WERI-Rb-1 (cell line): ENCODE measurements around the gene HIRA.

Experiments used
- DNase-seq: peaks from one replicate; pipeline ENCODE4 v3.0.0-alpha.2; 2020
- H3K27ac ChIP-seq: fragments of 250-450 bp; sonication (Bioruptor Pico); 2 replicates; pipeline ENCODE4 v1.5.1; 2020; ENCODE audit warnings: mild to moderate bottlenecking, moderate library complexity
- H3K27me3 ChIP-seq: fragments of 250-450 bp; sonication (Bioruptor Pico); 2 replicates; pipeline ENCODE4 v1.5.1; 2021; ENCODE audit warnings: mild to moderate bottlenecking, low read depth, moderate library complexity; ENCODE audit not compliant: insufficient read depth, severe bottlenecking
- H3K36me3 ChIP-seq: fragments of 250-450 bp; sonication (Bioruptor Pico); 2 replicates; pipeline ENCODE4 v1.5.1; 2020; ENCODE audit warnings: mild to moderate bottlenecking, moderate library complexity
- H3K4me3 ChIP-seq: 2 replicates; pipeline ENCODE4 v1.5.1; 2011; ENCODE audit warnings: low read depth, mild to moderate bottlenecking, control low read depth, low read length
- H3K9me3 ChIP-seq: fragments of 250-450 bp; sonication (Bioruptor Pico); 2 replicates; pipeline ENCODE4 v1.5.1; 2021; ENCODE audit warnings: mild to moderate bottlenecking, moderate library complexity; ENCODE audit not compliant: severe bottlenecking
- CTCF ChIP-seq: IDR thresholded peaks from 2 replicates; pipeline ENCODE4 v1.5.1; 2011; ENCODE audit warnings: low read depth, mild to moderate bottlenecking, control low read depth, inconsistent platforms, low read length

The HIRA gene

DNA sequence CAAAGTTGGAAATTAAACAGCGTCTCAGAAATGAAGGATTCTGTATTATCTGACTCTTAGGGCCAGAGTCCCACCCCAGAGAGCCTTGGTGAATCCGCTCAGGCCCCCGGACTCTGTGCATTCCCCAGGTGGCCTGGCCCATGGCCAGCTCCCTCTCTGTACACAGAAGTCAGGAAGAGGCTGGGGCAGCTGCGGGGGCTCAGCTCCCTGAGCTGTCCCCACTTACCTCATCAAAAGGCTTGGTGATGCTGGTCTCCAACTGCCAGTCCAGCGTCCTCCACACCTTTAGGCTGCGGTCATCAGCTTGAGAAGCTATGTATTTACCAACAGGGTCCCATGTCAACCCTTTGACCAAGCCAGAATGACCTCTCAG, 35.0 kb downstream of the HIRA start:
- Histone ChIP-seq H3K9me3 (no peaks in the 10 kb centered on the region), H3K27ac (no peak overlapping the region), H3K4me3 (no peak overlapping the region), H3K36me3 (peaks cover 69% of the 10 kb centered on the region), H3K27me3 (no peaks in the 10 kb centered on the region)
- DNase-seq = no peak
- TF ChIP-seq CTCF = no peak

GRCh38 chr22:19395276-19395675, 36.3 kb downstream of the HIRA start:
- Histone ChIP-seq H3K9me3 (no peaks in the 10 kb centered on the region), H3K4me3 (no peak overlapping the region), H3K36me3 (peaks cover 73% of the 10 kb centered on the region), H3K27ac (no peak overlapping the region), H3K27me3 (no peaks in the 10 kb centered on the region)
- no peak for DNase-seq
- no peak for TF ChIP-seq CTCF

DNA sequence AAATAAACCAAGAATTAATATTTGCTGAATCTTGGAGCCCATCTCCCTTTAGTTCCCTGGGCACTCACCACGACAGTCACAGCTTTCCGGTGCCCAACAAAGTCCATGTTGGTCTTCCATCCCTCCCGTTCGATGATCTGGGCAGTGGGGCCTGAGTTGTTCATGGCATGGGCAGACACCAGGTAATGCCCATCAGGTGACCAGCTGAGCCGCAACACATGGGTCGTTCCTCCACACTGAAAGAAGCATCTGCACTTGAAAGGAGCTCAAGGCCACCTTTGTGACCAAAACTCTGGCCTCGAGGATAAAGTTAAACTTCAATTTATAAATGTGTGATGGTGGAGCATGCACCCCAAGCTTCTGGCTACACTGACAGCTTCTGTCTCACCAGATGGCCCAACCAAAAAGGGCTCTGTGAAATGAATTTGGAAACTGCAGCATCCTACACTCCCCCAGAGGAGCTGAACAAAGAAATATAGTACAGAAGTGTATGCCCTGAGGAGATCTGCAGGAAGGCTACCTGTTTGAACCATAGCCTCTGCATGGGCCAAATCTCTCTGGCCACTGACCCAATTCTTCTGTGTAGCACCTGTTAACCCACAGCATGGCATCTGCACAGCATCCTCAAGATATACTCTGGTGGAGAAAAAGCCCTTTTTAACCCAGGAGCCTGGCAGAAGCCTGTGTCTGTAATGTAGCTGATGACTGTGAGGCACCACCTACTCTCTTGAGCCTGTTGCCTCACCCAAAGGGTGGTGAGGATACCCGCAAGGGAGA, 37.1 kb downstream of the HIRA start:
- H3K27me3 ChIP-seq = no peaks in the 10 kb centered on the region
- TF ChIP-seq CTCF = no peak
- peaks cover 69% of the 10 kb centered on the region for H3K36me3 ChIP-seq
- no peak for DNase-seq
- no peaks in the 10 kb centered on the region for H3K9me3 ChIP-seq
- no peak overlapping the region for H3K27ac ChIP-seq
- H3K4me3 ChIP-seq = no peak overlapping the region

- no peak for DNase-seq
- Histone ChIP-seq H3K36me3 (peaks cover 66% of the 10 kb centered on the region), H3K9me3 (no peaks in the 10 kb centered on the region), H3K27ac (no peak overlapping the region), H3K27me3 (no peaks in the 10 kb centered on the region), H3K4me3 (no peak overlapping the region)
- no peak for TF ChIP-seq CTCF
Observed at GRCh38 chr22:19393704-19394103, 37.8 kb downstream of the HIRA start.

DNA sequence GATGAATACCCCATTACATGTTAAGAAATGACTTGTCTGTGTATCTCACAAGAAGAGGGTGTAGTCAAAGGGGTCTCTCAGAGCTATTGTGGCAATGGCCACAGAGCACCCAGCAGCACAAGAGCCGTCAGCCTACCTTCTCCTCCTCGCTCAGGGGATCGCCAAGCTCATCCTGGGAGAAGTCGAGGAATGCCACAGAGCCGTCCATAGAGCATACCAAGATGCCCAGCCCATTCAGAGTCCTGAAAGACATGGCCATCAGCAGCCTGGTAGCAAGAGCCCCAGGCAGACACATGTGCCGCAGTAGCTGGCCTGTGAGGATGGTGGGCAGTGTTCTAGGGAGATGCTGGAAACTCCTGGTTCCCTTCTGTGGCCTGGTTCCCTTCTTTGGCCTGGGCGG, 44.0 kb downstream of the HIRA start:
- H3K4me3 ChIP-seq = no peak overlapping the region
- no peak for TF ChIP-seq CTCF
- H3K36me3 ChIP-seq = peaks cover 68% of the 10 kb centered on the region
- no peaks in the 10 kb centered on the region for H3K27me3 ChIP-seq
- H3K9me3 ChIP-seq = no peaks in the 10 kb centered on the region
- DNase-seq = no peak
- H3K27ac ChIP-seq = no peak overlapping the region

- H3K36me3 ChIP-seq = peaks cover 67% of the 10 kb centered on the region
- no peak for TF ChIP-seq CTCF
- H3K4me3 ChIP-seq = no peak overlapping the region
- no peak overlapping the region for H3K27ac ChIP-seq
- no peaks in the 10 kb centered on the region for H3K9me3 ChIP-seq
- H3K27me3 ChIP-seq = no peaks in the 10 kb centered on the region
- DNase-seq = no peak
Observed at GRCh38 chr22:19387038-19387437, 44.5 kb downstream of the HIRA start.
